Loucy (cell line): ENCODE data around the gene CHL1.

ENCODE experiments used
- EZH2phosphoT487 ChIP-seq: fragments of 200-600 bp; IDR thresholded peaks from 2 replicates; pipeline ENCODE4 v1.6.1; 2018; ENCODE audit warnings: antibody characterized with exemption, mild to moderate bottlenecking, moderate library complexity, borderline replicate concordance
- TF ChIP-seq, protein P1 (sequence below): fragments of 200-600 bp; sonication (generic); conservative IDR thresholded peaks from 2 replicates; pipeline ENCODE4 v1.5.1; 2014; ENCODE audit warnings: mild to moderate bottlenecking, antibody characterized with exemption, low read length

DNA sequence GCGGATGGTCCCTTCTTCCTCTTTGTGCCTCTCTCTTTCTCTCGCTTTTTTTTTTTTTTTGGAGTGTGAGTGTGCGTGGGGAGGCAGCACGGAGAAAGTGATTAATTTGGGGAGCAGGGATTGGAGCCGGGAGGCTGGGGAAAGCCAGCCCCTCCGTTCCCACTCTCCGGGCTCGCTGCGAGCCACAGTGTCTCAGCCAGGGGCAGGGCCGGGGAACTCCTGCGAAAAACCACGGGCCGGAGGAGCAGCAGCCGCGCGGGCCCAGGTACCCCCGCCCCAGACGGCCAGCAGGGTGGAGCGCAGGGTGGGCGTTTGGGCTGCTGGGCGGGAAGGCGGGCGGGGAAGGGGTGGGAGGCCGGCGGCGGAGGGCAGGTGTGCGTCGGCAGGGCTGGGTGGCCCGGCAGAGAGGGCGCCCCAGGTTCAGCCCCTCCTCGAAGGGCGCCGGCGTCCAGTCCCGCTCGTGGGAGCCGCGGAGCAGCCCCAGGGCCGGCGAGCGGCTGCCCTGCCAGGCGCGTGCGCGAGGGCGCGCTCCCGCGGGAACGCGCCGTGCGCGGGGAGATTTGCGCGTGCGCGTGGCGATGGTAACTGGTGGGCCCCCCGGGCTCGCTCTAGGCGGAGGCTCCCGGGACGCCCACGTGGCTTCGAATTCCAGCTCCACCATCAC, 1.4 kb downstream of the CHL1 start:
- TF ChIP-seq, protein P1, sequence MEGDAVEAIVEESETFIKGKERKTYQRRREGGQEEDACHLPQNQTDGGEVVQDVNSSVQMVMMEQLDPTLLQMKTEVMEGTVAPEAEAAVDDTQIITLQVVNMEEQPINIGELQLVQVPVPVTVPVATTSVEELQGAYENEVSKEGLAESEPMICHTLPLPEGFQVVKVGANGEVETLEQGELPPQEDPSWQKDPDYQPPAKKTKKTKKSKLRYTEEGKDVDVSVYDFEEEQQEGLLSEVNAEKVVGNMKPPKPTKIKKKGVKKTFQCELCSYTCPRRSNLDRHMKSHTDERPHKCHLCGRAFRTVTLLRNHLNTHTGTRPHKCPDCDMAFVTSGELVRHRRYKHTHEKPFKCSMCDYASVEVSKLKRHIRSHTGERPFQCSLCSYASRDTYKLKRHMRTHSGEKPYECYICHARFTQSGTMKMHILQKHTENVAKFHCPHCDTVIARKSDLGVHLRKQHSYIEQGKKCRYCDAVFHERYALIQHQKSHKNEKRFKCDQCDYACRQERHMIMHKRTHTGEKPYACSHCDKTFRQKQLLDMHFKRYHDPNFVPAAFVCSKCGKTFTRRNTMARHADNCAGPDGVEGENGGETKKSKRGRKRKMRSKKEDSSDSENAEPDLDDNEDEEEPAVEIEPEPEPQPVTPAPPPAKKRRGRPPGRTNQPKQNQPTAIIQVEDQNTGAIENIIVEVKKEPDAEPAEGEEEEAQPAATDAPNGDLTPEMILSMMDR = no peak
- no peak for TF ChIP-seq EZH2phosphoT487
